ENCODE results near the gene NKAPD1. TPM values are rescaled to one million over a fixed set of nuclear protein-coding genes. Genes with fewer than 3 reads are reported as not detected.

NKAPD1 gene
- polyA plus RNA-seq, 1 experiment, result 23.2 TPM

GRCh38 chr11:112113539-112114457 lies 39.7 kb downstream of the NKAPD1 start:
- POLR2A ChIA-PET, result no interaction called here
- peak; percentile 77 for TF ChIP-seq CTCF (IDR thresholded peaks at IDR 0.05; ENCODE audit: low read depth, low read length)

DNA sequence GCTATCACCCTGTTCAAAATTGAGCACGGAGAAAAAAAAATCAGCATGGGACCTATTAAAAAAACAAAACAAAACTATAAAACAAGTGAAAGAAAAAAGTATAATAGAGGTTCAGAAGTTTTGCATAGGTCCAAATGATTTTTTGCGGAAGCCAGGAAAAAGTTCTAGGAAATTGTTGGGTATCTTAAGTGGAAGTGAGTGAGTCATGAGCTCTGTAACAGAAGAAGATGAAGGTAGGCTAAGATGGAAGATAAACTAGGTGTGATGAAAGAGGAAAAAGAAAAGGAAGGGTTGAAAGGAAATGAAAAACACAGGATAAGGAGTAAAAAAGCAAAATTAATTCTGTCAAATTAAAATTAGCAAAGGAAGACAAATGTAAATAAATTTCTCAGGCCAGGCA lies 40.4 kb downstream of the NKAPD1 start:
- no peaks in the 10 kb centered on the region for H3K9me3 ChIP-seq (ENCODE audit: control insufficient read depth, insufficient read depth, low read length)
- no peak for TF ChIP-seq CTCF (IDR thresholded peaks at IDR 0.05; ENCODE audit: low read depth, low read length)
- POLR2A ChIA-PET, result interaction anchor here (0.6 kb wide), 1 partner anchor 69 kb away, joined by 3 read pairs; no protein-coding TSS in a partner anchor
- no peaks in the 10 kb centered on the region for H3K27me3 ChIP-seq (ENCODE audit: control insufficient read depth, insufficient read depth, low read length)
- no peak for DNase-seq (ENCODE audit: low read depth, low spot score)
- no peak overlapping the region for H3K27ac ChIP-seq (ENCODE audit: low read depth, low read length)
- CTCF ChIA-PET, result interaction anchor here (0.8 to 6.8 kb wide), 21 partner anchors 8 to 167 kb away, joined by 3 to 140 read pairs (median 12); partner anchors contain the start of genes BCO2, PTS, SDHD and TEX12
- H3K4me3 ChIP-seq (ENCODE audit: low read depth, low read length), result no peak overlapping the region

More at GRCh38 chr11:112113539-112114457, 39.7 kb downstream of the NKAPD1 start:
- CTCF ChIA-PET, result interaction anchor here (0.6 to 6.8 kb wide), 45 partner anchors 9 to 1173 kb away, joined by 3 to 140 read pairs (median 6); partner anchors contain the start of genes BCO2, IL18, PTS and SDHD
- no peaks in the 10 kb centered on the region for H3K27me3 ChIP-seq (ENCODE audit: control insufficient read depth, insufficient read depth, low read length)
- DNase-seq (ENCODE audit: low read depth, low spot score), result no peak
- no peaks in the 10 kb centered on the region for H3K9me3 ChIP-seq (ENCODE audit: control insufficient read depth, insufficient read depth, low read length)
- no peak overlapping the region for H3K27ac ChIP-seq (ENCODE audit: low read depth, low read length)
- H3K4me3 ChIP-seq (ENCODE audit: low read depth, low read length), result no peak overlapping the region

DNA sequence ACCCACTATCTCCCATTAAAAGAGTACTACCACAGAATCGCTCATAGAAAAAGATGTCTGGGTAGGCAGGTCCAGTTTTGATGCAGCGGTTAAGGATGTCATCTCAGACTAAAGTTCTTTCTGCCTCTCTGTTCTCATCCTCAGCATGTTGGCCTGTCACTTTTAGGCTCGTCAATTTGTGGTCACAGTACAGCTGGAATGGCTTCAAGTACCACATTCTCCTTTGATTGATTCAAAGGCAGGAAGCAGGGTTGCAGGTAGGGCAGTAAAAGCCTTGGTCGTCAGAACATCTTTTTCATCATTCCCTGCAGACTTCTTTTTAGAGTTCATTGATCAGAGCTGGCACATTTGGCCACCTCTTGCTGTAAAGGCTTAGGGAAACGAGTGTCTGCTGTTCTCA lies 41.3 kb downstream of the NKAPD1 start:
- H3K27ac ChIP-seq (ENCODE audit: low read depth, low read length), result no peak overlapping the region
- no peaks in the 10 kb centered on the region for H3K27me3 ChIP-seq (ENCODE audit: control insufficient read depth, insufficient read depth, low read length)
- DNase-seq (ENCODE audit: low read depth, low spot score), result no peak
- no peaks in the 10 kb centered on the region for H3K9me3 ChIP-seq (ENCODE audit: control insufficient read depth, insufficient read depth, low read length)
- H3K4me3 ChIP-seq (ENCODE audit: low read depth, low read length), result no peak overlapping the region
- TF ChIP-seq CTCF (IDR thresholded peaks at IDR 0.05; ENCODE audit: low read depth, low read length), result no peak
- ChIA-PET CTCF (interaction anchor here (3.7 to 6.8 kb wide), 4 partner anchors 13 to 166 kb away, joined by 41 to 140 read pairs (median 64); no protein-coding TSS in a partner anchor), POLR2A (no interaction called here)

DNA sequence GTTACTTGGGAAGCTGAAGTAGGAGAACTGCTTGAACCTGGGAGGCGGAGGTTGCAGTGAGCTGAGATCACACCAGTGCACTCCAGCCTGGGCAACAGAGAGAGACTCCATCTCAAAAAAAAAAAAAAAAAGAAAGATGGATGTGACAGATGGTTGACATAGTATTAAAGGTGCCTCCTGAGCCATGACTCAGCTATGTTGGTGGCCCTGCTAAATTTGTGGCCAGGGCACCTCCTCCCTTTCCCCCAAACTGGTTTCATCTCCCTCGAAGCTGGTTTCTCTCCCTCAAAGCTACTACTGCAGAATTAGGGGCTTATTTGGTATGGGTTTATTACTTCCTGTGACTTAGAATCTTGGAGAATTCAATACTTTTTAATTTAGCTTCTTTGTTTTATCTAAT lies 44.1 kb downstream of the NKAPD1 start:
- ChIA-PET CTCF (interaction anchor here (0.6 kb wide), 1 partner anchor 162 kb away, joined by 4 read pairs; no protein-coding TSS in a partner anchor), POLR2A (no interaction called here)

More for the DNA sequence above, 44.1 kb downstream of the NKAPD1 start:
- no peak for TF ChIP-seq CTCF (IDR thresholded peaks at IDR 0.05; ENCODE audit: low read depth, low read length)
- H3K9me3 ChIP-seq (ENCODE audit: control insufficient read depth, insufficient read depth, low read length), result no peaks in the 10 kb centered on the region
- no peaks in the 10 kb centered on the region for H3K27me3 ChIP-seq (ENCODE audit: control insufficient read depth, insufficient read depth, low read length)
- DNase-seq (ENCODE audit: low read depth, low spot score), result no peak
- no peak overlapping the region for H3K27ac ChIP-seq (ENCODE audit: low read depth, low read length)
- no peak overlapping the region for H3K4me3 ChIP-seq (ENCODE audit: low read depth, low read length)

Data from AG04450 (cell line).